ENCODE results near the gene ZNF175. TPM values are rescaled to one million over a fixed set of nuclear protein-coding genes. Genes with fewer than 3 reads are reported as not detected.

The ZNF175 gene
- total RNA-seq, 1 donor from 2014 or later = 10.9 TPM

- DNase-seq = no peak
Observed at GRCh38 chr19:51550848-51551672, 20.0 kb upstream of the ZNF175 start.

DNA sequence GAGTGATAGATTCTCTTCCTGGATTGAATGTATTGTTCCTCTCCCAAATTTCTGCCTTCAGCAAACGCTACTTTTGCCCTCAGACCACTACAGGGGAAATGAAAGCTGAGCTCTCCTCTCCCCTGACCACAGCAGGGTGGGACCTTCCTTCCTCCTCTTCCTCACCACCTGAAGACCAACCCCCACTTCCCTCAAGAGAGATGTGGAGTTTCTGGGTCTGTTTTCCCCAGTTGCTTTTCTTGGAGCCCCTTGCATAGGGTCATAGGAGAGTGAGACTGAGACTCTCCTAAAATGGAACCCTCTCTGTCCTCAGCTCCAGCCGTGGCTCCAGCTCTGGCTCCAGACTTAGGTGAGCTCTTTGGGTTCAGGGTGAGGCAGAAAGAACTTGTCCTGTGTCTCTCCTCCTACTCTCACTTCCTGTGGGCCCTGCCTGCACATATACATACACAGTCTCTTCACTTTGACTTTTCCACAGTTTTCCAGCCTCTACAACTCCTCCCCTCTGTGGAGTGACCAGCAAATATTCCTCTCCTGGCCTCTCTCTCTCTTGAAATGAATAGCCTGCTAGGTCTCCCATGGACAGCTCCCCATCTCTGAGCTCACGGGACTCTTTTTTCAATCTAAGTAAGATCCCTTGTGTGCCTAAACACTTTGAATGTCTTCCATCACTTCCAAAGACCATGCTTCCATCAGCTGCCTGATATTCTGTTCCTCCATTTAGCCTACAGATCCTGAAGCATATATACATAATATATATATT is 19.2 kb upstream of the ZNF175 start:
- DNase-seq = no peak

- no peak for DNase-seq
Observed at GRCh38 chr19:51552608-51552995, 18.5 kb upstream of the ZNF175 start.

DNA sequence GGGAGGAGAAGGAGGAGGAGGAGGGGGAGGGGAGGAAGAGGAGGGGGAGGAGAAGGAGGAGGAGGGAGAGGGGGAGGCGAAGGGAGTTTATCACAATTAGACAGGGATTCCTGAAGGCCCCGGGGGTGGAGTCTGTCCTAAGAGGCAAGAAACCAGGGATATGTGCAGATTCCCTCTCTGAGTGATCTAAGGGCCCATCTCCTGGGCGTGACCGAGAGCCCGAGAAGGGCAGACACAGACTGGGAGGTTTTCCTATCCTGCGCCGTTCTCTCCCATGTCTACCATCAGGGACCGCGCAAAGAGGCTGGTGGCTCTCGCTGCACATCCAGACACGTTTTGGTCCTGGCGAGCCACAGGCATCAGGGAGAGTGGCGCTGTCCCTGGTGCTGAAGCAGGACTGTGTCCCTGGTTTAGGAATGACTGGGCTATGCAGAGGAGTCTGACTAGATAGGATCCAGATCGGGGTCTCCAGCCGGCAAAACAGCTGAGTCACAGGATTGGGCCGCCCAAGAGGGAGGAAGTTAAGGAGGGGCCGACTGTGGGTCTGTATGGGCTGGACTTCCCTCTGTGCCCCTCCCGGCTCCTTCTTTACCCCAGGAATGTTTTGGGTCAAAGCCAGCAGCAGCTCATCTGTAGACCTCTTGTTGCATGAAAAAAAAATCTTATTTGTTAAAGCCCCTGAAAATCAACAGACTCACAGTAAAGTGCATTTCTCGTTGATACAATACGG is 17.9 kb upstream of the ZNF175 start:
- peak; percentile 91 for DNase-seq

DNA sequence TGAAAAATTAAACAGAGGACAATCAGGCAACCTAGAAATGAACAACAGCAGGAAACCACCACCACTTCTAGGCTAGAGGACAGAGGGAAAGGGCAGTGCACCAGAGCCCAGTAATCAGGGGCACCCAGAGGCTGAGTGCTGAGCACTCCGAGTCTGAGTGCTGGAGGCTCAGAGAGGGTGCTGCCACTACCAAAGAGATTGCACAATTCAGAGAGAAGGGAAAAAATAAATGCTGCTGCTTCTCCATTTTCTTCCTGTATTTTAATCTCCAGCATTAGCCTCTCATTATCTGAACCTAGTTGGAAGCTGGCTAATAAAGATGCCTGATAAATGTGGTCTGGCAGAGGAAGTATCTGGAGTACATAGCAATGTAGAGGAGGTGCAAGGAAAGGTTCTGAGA is 11.8 kb upstream of the ZNF175 start:
- DNase-seq = no peak

GRCh38 chr19:51560339-51560738 is 10.7 kb upstream of the ZNF175 start:
- no peak for DNase-seq

GRCh38 chr19:51564791-51565190 is 6.3 kb upstream of the ZNF175 start:
- no peak for DNase-seq

GRCh38 chr19:51565583-51565982 is 5.5 kb upstream of the ZNF175 start:
- no peak for DNase-seq

DNA sequence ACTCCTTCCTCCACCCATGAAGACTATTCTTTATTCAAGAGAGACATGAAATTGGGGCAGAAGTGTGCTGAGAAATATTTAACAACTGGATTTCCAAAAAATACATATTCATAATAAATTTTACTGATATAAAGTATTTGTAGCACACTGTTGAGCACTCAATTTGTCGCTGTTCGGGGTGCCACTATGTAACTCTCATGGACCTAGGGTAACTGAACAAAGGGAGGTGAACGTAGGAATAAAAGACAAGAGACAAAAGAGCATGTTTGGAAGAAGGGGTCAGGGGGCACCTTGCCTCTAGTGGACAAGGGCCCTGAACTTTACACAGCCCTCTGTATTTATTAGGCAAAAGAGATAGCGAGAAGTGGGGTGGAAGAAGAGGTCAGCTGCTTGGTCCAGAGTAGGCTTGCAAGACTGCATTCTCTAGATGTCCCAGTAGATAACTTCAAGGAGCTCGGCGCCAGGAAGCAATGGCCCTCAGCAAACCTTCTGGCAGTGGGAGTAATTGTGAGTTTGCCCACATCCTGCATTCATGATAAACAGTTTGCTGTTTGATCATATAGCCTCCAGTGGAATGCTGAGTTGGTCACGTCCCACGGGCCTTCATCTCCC is 4.5 kb upstream of the ZNF175 start:
- no peak for DNase-seq

- DNase-seq = no peak
Observed at GRCh38 chr19:51567583-51567982, 3.5 kb upstream of the ZNF175 start.

- no peak for DNase-seq
Observed at GRCh38 chr19:51568456-51568855, 2.6 kb upstream of the ZNF175 start.

DNA sequence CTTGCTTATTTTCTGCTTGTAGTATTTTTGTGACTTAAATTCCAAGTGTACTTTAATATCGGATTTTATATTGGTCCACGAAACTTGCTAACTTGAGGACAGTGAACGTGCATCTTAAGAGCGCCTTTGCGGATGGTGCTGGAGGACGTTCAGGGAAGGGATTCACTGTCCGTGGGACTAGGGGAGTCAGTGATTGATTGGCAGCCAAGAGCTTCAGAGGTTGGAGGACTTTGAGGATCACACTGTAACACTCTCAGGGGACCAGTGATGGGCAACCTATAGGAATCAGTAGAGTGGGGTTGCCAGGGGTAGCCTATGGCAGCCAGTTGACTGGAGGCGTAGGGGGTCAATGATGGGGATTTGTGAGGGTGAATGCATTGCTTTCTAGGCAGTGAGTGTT is 516 bp downstream of the ZNF175 start:
- no peak for DNase-seq

DNA sequence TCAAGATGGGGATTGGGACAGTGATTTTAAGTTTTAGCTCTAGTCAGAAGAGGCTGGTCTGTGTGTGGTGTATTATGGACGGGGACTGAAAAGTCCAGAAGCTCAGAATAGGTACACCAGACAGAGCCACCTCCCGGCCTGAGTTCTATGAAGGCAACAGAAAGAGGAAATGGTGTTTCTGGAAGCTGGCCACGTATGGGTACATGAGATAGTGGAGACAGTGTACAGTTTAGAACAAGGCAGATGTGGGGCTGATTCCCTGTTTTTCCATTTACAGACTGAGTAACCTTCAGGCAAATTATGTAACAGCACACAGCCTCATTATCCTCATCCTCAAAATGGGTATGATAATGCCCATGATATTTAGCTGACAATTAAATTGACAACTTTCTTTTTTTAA is 1.3 kb downstream of the ZNF175 start:
- no peak for DNase-seq

GRCh38 chr19:51572908-51573307 is 1.8 kb downstream of the ZNF175 start:
- no peak for DNase-seq

- no peak for DNase-seq
Observed at GRCh38 chr19:51573331-51573730, 2.2 kb downstream of the ZNF175 start.

- DNase-seq = no peak
Observed at GRCh38 chr19:51576850-51577249, 5.8 kb downstream of the ZNF175 start.

DNA sequence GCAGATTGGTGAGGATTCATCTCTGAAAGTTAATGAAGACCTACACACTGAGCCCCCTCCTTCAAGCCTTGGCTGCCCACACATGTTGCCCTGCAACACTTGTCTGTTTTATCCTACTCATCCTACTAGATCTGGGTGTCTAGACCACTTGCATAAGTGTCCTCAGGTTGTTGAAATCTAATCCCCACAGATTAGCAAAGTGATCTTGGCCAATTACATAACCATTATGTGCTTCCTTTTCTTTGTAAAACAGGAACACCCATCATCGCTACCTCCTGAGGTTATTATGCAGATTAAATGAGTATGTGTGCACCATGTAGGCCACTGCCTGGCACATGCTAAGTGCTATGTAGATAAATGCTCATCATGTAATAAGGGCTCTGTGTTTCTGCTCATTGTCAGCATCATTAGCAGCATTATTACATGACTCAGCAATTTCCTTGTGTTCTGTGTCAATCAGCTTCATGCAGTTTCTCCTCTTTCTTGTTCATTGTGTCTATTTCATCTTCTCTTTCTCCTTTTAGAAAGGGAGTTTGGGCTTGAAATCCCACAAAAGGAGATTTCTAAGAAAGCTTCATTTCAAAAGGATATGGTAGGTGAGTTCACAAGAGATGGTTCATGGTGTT is 15.1 kb downstream of the ZNF175 start:
- no peak for DNase-seq

GRCh38 chr19:51586799-51587198 is 15.7 kb downstream of the ZNF175 start:
- DNase-seq = no peak

- no peak for DNase-seq
Observed at GRCh38 chr19:51587264-51588191, 16.4 kb downstream of the ZNF175 start.

- DNase-seq = no peak
Observed at GRCh38 chr19:51589511-51589910, 18.4 kb downstream of the ZNF175 start.

DNA sequence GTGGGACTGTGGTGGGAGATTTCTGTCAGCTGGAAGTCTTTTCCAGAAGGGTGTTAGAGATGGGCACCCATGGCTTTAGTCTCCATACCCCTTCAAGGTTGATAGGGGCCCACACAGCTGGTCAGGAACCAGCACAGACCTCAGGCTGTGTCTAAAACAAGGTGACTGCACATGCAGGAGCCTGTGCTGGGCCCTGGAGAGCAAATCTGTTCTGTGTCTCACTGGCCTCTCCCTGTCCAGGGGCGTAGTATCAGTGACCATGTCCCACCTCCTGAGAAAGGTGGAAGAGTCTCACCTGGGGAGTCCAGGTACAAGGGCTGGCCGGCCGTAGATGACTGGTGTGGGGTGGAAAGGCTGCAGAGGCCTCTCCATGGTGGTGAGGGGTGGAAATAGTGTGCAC is 19.4 kb downstream of the ZNF175 start:
- no peak for DNase-seq
